Karpas-422 (cell line): ENCODE data around the gene CHST7. TPM values are rescaled to one million over a fixed set of nuclear protein-coding genes. Genes with fewer than 3 reads are reported as not detected.

Experiments
- DNase-seq: peaks from one replicate; pipeline ENCODE4 v3.0.0-alpha.2; 2015
- H2AFZ ChIP-seq: fragments of 200-600 bp; sonication (generic); 2 replicates; pipeline ENCODE4 v1.6.1; 2014; ENCODE audit warnings: antibody characterized with exemption, low read length, mixed read lengths
- H3K27ac ChIP-seq: fragments of 200-600 bp; sonication (generic); 2 replicates; pipeline ENCODE4 v1.5.1; 2014; ENCODE audit warnings: mild to moderate bottlenecking, low read length, moderate library complexity
- H3K27me3 ChIP-seq: fragments of 200-600 bp; sonication (generic); 2 replicates; pipeline ENCODE4 v1.6.1; 2014; ENCODE audit warnings: low read length, mixed read lengths
- H3K36me3 ChIP-seq: fragments of 200-600 bp; sonication (generic); 2 replicates; pipeline ENCODE4 v1.6.1; 2014; ENCODE audit warnings: low read length, mixed read lengths; ENCODE audit not compliant: insufficient read depth
- H3K4me1 ChIP-seq: fragments of 200-600 bp; sonication (generic); 2 replicates; pipeline ENCODE4 v1.6.1; 2014; ENCODE audit warnings: mild to moderate bottlenecking, low read length, mixed read lengths
- H3K4me2 ChIP-seq: fragments of 200-600 bp; sonication (generic); 2 replicates; pipeline ENCODE4 v1.6.1; 2014; ENCODE audit warnings: low read length, low read depth, mild to moderate bottlenecking; ENCODE audit not compliant: poor library complexity, severe bottlenecking
- H3K4me3 ChIP-seq: fragments of 200-600 bp; sonication (generic); 2 replicates; pipeline ENCODE4 v1.5.1; 2014; ENCODE audit warnings: mild to moderate bottlenecking, antibody characterized with exemption, low read length, mixed read lengths
- H3K79me2 ChIP-seq: fragments of 200-600 bp; sonication (generic); 2 replicates; pipeline ENCODE4 v1.6.1; 2014; ENCODE audit warnings: mild to moderate bottlenecking, low read length, mixed read lengths
- H3K9ac ChIP-seq: fragments of 200-600 bp; sonication (generic); 2 replicates; pipeline ENCODE4 v1.6.0; 2014; ENCODE audit warnings: low read length
- H3K9me2 ChIP-seq: fragments of 200-600 bp; sonication (generic), shearing (Covaris generic); replicated peaks from 2 replicates; pipeline ENCODE4 v1.6.0; 2014; ENCODE audit warnings: mild to moderate bottlenecking, low read length, moderate library complexity; ENCODE audit not compliant: insufficient read depth
- H3K9me3 ChIP-seq: fragments of 300-700, 200-600 bp; sonication (generic); 2 replicates; pipeline ENCODE4 v1.6.1; 2014; ENCODE audit warnings: low read length, mixed read lengths
- H4K20me1 ChIP-seq: fragments of 200-600 bp; sonication (generic); 2 replicates; pipeline ENCODE4 v1.6.1; 2014; ENCODE audit warnings: mild to moderate bottlenecking, antibody characterized with exemption, low read length, low read depth; ENCODE audit not compliant: insufficient read depth
- total RNA-seq: library from RNA; depleted of rRNA; stranded (reverse); fragments of >200 nt; shearing (Covaris generic); gene quantifications from 2 replicates; pipeline ENCODE4 v1.2.3, GENCODE V29; 2014; ENCODE audit warnings: low replicate concordance

Gene CHST7
- total RNA-seq, 1 experiment from 2014 or later: 1.6 TPM

DNA sequence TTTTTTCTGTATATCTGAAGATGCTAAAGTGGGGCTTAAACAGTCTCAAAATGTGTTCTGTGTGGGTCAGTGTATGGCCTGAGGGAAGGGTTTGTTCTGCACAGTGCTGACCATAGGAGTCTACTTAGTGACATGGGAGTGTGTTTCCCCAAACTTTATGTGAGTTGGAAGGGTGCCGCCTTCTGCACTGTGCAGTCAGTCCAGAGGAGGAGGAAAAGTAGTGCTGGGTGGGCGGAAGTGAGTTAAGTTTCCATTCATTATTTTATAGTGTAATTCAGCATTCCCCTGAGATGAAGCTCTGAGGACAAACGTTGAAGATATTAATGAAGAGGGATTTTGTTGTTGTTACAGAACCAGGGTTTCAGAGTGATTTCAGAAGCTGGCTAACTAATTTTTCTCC is 2.9 kb downstream of the CHST7 start:
- Histone ChIP-seq H4K20me1 (no peaks in the 10 kb centered on the region), H3K79me2 (no peaks in the 10 kb centered on the region), H3K9ac (no peak overlapping the region), H3K36me3 (no peaks in the 10 kb centered on the region), H3K4me1 (peaks cover 24% of the 10 kb centered on the region), H3K27ac (no peak overlapping the region), H3K4me3 (no peak overlapping the region), H3K4me2 (peak overlapping the region; percentile 19), H2AFZ (no peak overlapping the region), H3K27me3 (no peaks in the 10 kb centered on the region), H3K9me2 (no peaks in the 10 kb centered on the region), H3K9me3 (no peaks in the 10 kb centered on the region)
- no peak for DNase-seq

DNA sequence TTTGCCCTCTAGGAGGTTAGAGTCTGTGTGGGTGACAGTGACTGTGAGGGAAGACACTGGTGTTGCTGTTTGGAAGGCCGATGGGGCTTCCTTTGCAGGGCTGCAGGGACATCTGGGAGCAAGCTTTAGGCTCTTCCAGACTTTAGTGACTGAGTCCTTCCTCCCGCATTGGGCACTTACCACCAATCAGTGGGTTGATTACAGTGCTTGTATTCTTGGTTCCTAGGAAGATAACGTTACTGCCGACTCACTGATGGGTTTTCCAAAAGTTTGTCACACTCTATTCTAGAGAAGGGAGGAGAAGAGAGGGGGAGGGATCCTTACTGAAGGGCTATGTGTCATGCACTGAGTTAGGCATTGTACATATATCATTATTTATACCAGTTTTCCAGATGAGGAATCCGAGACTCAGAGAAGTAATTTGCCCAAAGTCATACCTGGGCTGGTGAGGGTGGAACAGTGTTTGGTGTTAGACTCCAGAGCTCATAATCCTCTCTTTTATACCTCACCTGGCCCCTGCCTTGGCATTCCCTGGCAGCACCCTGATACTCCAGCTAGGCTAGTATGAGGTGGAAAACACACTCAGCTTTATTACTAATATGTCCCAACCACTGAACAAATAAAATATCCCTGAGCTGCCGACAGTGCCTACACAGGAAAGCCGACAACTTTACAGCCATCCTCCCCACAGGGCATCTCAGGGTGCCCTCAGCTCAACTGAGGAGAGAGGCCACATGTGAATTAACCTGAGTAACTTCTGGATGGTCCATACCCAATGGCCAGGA is 3.8 kb downstream of the CHST7 start:
- no peaks in the 10 kb centered on the region for H3K27me3 ChIP-seq
- no peaks in the 10 kb centered on the region for H3K9me3 ChIP-seq
- H2AFZ ChIP-seq: no peak overlapping the region
- H4K20me1 ChIP-seq: no peaks in the 10 kb centered on the region
- H3K4me3 ChIP-seq: no peak overlapping the region
- DNase-seq: no peak
- no peak overlapping the region for H3K4me2 ChIP-seq
- no peak overlapping the region for H3K9ac ChIP-seq
- no peaks in the 10 kb centered on the region for H3K36me3 ChIP-seq
- H3K9me2 ChIP-seq: no peaks in the 10 kb centered on the region
- no peak overlapping the region for H3K27ac ChIP-seq
- peaks cover 15% of the 10 kb centered on the region for H3K4me1 ChIP-seq
- H3K79me2 ChIP-seq: no peaks in the 10 kb centered on the region

GRCh38 chrX:46579250-46579649 is 5.7 kb downstream of the CHST7 start:
- no peaks in the 10 kb centered on the region for H3K27me3 ChIP-seq
- H4K20me1 ChIP-seq: no peaks in the 10 kb centered on the region
- H2AFZ ChIP-seq: no peak overlapping the region
- H3K79me2 ChIP-seq: no peaks in the 10 kb centered on the region
- H3K9me3 ChIP-seq: no peaks in the 10 kb centered on the region
- H3K4me1 ChIP-seq: peaks cover 3% of the 10 kb centered on the region
- H3K36me3 ChIP-seq: no peaks in the 10 kb centered on the region
- no peaks in the 10 kb centered on the region for H3K9me2 ChIP-seq
- no peak overlapping the region for H3K4me3 ChIP-seq
- no peak overlapping the region for H3K4me2 ChIP-seq
- no peak overlapping the region for H3K27ac ChIP-seq
- no peak for DNase-seq
- H3K9ac ChIP-seq: no peak overlapping the region

DNA sequence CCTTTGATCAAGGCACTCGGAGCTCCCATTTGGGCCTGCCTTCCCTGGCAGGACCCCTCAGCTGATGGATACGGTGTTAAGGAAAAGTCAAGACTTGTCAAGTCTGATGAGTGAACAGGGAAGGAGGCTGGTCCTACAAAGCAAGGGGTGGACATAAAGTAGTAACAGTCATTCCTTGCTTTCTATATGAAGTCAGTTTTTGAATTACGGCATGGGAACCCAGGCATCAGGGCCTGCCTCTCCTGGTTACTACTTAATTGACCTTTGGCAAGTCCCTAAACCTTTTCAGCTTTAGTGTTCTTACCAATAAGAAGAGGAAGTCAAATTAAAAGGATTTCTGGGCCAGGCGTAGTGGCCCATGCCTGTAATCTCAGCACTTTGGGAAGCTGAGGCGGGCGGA is 7.0 kb downstream of the CHST7 start:
- H2AFZ ChIP-seq: no peak overlapping the region
- H3K9me3 ChIP-seq: no peaks in the 10 kb centered on the region
- no peak overlapping the region for H3K9ac ChIP-seq
- no peaks in the 10 kb centered on the region for H3K36me3 ChIP-seq
- no peak overlapping the region for H3K4me3 ChIP-seq
- H4K20me1 ChIP-seq: no peaks in the 10 kb centered on the region
- DNase-seq: no peak
- H3K27ac ChIP-seq: no peak overlapping the region
- no peaks in the 10 kb centered on the region for H3K4me1 ChIP-seq
- no peaks in the 10 kb centered on the region for H3K27me3 ChIP-seq
- H3K9me2 ChIP-seq: no peaks in the 10 kb centered on the region
- H3K4me2 ChIP-seq: no peak overlapping the region
- H3K79me2 ChIP-seq: no peaks in the 10 kb centered on the region

- Histone ChIP-seq H3K4me3 (no peak overlapping the region), H3K27me3 (no peaks in the 10 kb centered on the region), H3K4me2 (no peak overlapping the region), H2AFZ (no peak overlapping the region), H3K79me2 (no peaks in the 10 kb centered on the region), H3K27ac (no peak overlapping the region), H3K36me3 (no peaks in the 10 kb centered on the region), H4K20me1 (no peaks in the 10 kb centered on the region), H3K4me1 (no peaks in the 10 kb centered on the region), H3K9ac (no peak overlapping the region), H3K9me3 (no peaks in the 10 kb centered on the region), H3K9me2 (no peaks in the 10 kb centered on the region)
- DNase-seq: no peak
Observed at GRCh38 chrX:46582325-46582724, 8.8 kb downstream of the CHST7 start.

DNA sequence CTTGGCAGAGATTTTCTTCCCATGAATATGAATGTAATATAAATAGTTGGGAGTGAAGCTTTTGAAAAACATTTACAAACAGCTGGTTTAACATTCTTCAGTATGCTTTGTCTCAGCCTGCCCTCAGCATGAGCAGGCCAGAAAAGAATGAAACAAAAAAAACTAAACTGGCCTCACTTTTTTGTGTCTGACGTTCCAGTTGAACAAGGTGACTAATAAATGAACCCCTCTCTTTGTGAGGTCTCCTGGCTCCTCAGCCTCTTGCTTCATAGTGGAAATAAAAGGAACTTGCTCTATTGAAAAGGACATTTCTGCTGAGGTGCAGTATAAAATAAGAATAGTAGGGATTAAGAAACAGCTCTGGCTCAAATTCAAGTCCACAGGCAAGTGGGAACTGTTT is 9.4 kb downstream of the CHST7 start:
- DNase-seq: no peak
- H3K9ac ChIP-seq: no peak overlapping the region
- no peak overlapping the region for H2AFZ ChIP-seq
- H3K4me1 ChIP-seq: peaks cover 1% of the 10 kb centered on the region
- no peak overlapping the region for H3K4me3 ChIP-seq
- no peak overlapping the region for H3K27ac ChIP-seq
- no peak overlapping the region for H3K4me2 ChIP-seq
- no peaks in the 10 kb centered on the region for H3K27me3 ChIP-seq
- H3K36me3 ChIP-seq: no peaks in the 10 kb centered on the region
- H3K79me2 ChIP-seq: no peaks in the 10 kb centered on the region
- H3K9me2 ChIP-seq: no peaks in the 10 kb centered on the region
- H4K20me1 ChIP-seq: no peaks in the 10 kb centered on the region
- no peaks in the 10 kb centered on the region for H3K9me3 ChIP-seq

DNA sequence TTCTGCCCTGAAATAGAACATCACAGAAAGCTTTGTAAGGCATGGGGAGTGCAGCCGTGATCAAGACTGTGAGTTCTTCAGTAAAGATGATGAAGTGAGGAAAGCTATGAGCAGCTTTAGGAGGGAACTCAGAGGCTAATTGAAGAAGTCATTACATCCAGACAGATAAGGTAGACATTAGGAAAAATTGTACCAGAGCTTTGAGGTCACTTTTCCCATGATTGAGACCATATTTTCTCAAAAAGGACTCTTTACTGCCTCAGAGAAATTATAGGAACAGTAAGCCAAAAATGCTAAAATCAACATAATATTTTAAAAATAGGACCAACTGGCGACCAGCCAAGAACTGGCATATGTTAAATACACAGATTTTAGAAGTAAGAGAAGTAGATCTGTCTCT is 11.2 kb downstream of the CHST7 start:
- no peak overlapping the region for H2AFZ ChIP-seq
- H4K20me1 ChIP-seq: no peaks in the 10 kb centered on the region
- no peak overlapping the region for H3K4me2 ChIP-seq

DNA sequence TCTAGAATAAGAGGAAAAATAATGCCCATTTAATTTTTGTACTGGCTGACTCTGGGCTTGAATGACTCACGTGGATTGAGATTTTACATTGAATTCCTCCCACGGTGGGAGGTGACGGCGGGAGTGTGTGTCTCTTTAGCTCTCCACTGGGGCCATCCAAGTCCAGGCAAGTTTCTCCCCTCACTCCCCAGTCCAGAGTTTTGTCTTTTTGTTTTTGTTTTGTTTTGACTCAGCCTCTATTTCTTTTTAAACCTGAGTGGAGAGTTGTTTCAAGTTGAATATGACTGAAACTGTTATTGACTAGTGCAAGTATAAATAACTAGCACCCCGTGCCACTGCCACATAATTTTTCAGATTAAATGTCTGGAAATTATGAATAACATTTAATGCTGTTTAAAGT is 13.6 kb downstream of the CHST7 start:
- H3K4me1 ChIP-seq: peaks cover 8% of the 10 kb centered on the region
- no peak for DNase-seq

More for the DNA sequence above, 11.2 kb downstream of the CHST7 start:
- Histone ChIP-seq H3K9ac (no peak overlapping the region), H3K79me2 (no peaks in the 10 kb centered on the region), H3K4me3 (no peak overlapping the region), H3K27ac (no peak overlapping the region), H3K27me3 (no peaks in the 10 kb centered on the region), H3K36me3 (no peaks in the 10 kb centered on the region), H3K9me2 (no peaks in the 10 kb centered on the region), H3K9me3 (no peaks in the 10 kb centered on the region), H3K4me1 (peaks cover 8% of the 10 kb centered on the region)
- no peak for DNase-seq

More for the DNA sequence above, 13.6 kb downstream of the CHST7 start:
- Histone ChIP-seq H3K9ac (no peak overlapping the region), H4K20me1 (no peaks in the 10 kb centered on the region), H3K9me2 (no peaks in the 10 kb centered on the region), H3K4me3 (no peak overlapping the region), H2AFZ (no peak overlapping the region), H3K27ac (no peak overlapping the region), H3K27me3 (no peaks in the 10 kb centered on the region), H3K79me2 (no peaks in the 10 kb centered on the region), H3K4me2 (no peak overlapping the region), H3K36me3 (no peaks in the 10 kb centered on the region), H3K9me3 (no peaks in the 10 kb centered on the region)
